ENCODE data around the gene OR14A2.
"Not testable (repeated sequence)": the region's sequence is repeated elsewhere in the genome, so short reads cannot be mapped to it uniquely, and the experiment has no call there.

The OR14A2 gene

DNA sequence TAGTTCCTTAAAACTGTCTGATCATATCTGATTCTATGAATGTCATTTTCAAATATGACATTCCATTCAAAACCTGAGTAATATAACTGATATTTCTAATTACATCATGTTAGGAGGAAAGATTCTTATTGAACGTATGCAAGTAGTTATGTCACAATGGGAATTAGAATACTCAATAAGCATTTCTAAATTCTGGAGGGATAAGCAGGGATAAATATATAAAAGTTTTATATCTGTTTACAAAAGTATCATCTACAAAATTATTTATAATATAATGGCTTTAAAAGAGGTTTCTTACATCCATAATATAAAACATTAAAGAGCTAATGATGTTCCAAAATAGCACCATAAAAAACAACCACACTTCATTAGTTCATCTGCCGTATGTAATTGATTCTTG is at the start of gene OR14A2:
TSS of gene OR14A2 (minus strand) at position 101 of the 400 bp plus-strand sequence.
- DNase-seq (ENCODE audit: low read depth in 2 of 2), result no peak

- no peak for DNase-seq (ENCODE audit: low read depth in 2 of 2)
Observed at GRCh38 chr1:247797518-247797917, 49.6 kb upstream of the OR14A2 start.

- no peak for DNase-seq (ENCODE audit: low read depth in 2 of 2)
Observed at GRCh38 chr1:247769603-247770002, 21.7 kb upstream of the OR14A2 start.

DNA sequence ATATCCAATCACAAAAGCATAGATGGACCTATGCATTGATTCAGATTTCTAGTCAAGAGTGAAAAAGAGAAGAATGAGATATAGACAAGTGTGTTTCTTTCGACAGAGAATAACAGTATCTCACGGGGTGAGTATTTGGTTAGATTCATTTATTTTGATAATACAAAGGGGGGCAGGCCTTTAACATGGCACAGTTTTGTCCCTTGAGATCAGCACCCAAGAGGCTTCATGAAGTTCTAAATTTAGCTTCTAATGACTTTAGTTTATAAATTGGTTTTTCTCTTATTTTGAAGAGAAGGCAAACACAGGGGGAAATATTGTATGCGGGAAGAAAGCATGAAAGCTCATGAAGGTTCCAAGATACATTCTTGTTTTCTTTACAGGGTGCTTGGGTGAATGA is 12.5 kb upstream of the OR14A2 start, which contains the start of gene OR1C1:
TSS of gene OR1C1 (minus strand) at position 101 of the 400 bp plus-strand sequence. CDS start 2,150 bp downstream, outside the sequence.
- DNase-seq (ENCODE audit: low read depth in 2 of 2), result no peak

GRCh38 chr1:247754311-247754710 is 6.4 kb upstream of the OR14A2 start:
- not testable (repeated sequence) for DNase-seq (ENCODE audit: low read depth in 2 of 2)

DNA sequence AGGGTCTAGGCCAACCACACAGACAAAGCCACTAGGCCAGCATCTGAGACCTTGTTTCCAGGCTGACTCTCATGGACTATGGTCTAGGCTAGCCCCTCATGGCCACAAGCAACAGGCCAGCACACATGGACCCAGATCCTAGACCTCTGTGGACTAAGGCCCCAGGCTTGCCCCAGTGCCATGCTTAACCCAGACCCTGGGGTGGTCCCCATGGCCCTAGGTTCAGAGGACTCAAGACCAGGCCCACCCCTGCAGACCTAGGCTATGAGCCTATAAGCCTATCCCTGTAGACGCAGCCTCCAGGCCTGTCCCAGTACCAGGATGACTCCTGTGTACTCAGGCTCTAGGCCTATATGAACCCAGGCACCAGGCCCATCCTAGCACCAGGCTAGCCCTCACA is 1.9 kb upstream of the OR14A2 start:
- no peak for DNase-seq (ENCODE audit: low read depth in 2 of 2)

DNA sequence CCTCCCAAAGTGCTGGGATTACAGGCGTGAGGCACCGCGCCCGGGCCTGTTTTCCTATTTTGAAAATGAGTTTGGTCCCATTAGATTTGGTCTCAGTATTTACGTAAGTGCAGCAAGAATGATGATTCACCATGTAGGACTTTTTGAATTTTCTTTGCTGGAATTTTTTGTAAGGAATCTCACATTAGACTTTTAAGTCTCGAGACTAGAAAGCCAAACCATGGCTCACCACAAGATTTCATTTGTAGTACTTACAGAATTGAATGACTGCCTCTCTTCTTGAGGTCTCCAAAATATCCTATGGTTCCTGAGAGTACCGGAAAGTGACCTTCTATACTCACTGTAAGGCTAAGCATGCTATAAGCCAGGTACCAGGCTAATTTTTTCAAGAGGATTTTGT is 325 bp downstream of the OR14A2 start:
- no peak for DNase-seq (ENCODE audit: low read depth in 2 of 2)

DNA sequence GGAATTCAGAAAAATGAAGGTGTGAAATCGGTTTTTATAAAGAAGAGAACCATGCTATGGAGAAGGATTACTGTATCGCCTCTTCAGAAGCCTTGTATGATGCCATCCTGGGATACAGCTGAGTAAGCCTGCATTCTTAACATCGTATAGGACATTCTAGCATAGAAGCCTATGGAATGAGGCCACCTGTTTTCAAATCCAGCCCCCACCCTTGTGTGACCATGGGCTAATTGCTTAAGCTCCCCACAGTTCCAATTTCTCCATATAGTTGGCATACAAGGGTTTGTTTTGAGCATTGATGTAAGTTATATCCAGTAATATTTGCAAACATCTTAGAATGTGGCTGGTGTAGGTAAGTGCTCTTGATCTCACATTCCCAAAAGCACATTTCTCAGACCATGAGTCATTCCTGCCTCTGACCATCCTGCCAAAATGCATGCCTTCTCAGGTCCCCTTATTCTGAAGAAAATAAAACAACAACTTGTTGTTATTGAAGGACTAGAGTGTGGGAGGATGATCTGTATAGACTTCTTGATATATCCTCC is 1.5 kb downstream of the OR14A2 start:
- no peak for DNase-seq (ENCODE audit: low read depth in 2 of 2)

GRCh38 chr1:247742215-247742760 is 5.7 kb downstream of the OR14A2 start:
- not testable (repeated sequence) for DNase-seq (ENCODE audit: low read depth in 2 of 2)

DNA sequence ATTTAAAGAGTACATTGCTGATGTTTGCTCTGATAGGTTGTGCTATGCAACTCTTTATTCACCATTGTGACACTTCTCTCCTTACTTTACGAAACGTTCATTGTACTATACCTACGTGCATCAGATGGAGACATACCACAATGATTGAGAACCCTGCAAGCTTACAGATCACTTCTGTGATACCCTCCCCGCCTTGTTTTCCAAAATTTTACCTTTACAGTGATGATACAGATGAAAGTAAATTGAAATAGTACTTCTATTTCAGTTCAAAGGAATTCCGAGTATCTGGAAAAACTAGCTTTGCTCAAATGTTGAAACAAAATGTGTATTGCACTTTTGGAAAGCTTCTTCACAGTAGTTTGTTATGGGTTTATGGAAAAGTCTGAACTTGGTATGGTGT is 6.2 kb downstream of the OR14A2 start:
- DNase-seq (ENCODE audit: low read depth in 2 of 2), result no peak

DNA sequence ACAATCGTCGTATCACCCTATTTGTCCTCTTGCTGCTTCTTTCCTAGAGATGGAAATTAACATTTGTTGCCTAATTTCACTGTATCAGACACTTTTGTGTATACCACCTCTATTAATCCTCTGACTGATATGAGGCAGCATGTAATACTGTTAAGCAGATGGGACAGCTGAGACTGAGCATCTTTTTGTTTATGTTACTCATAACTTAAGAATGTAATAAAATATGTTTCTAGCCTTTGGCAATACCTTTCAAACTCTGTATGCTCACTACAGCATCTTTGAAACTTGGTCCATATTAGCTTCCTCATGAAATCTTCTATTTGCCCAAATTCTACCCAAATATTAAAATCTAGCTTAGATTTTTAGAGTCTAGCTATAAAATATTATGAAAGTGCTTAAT is 7.2 kb downstream of the OR14A2 start:
- no peak for DNase-seq (ENCODE audit: low read depth in 2 of 2)

GRCh38 chr1:247738315-247738714 is 9.6 kb downstream of the OR14A2 start, which contains the start of gene OR14K1:
OR14K1 (plus strand) TSS chr1:247738615; CDS start chr1:247738615, 0 bp downstream.
- no peak for DNase-seq (ENCODE audit: low read depth in 2 of 2)

DNA sequence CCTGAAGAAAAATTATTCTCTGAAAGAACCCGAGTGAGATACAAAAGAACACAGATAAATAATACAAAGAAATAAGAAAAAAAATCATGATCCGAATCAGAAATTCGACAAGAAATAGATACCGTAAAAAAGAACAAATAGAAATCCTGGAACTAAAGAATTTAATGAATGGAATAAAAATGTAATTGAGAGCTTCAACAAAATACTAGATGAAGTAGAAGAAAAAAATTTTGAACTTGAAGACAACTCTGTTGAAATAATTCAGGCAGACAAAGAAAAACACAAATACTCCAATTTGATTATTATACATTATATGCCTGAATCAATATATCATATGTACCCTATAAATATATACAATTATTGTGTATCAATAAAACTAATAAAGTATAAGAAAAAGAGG is 26.7 kb downstream of the OR14A2 start:
- DNase-seq (ENCODE audit: low read depth in 2 of 2), result no peak

DNA sequence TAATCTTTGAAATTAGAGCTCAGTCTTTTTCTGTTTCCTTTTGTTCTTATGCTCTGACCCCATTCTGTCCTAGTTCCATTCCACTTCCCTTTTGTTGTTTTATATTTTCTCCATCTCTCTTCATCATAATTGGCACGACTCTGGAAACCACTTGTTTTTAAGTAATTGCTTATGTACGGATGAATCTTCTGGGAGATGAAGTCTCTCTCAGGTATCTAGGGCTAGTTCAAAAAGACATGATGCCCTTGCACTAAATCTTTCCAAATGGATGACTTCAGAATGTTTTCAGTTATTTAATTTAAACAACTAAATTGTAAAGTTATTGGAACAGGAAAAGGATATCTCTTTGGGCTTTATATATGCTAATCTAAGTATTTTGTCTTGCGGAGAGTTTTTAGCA is 31.4 kb downstream of the OR14A2 start, which contains the start of gene OR6F1:
TSS of gene OR6F1 (minus strand) at position 101 of the 400 bp plus-strand sequence. CDS start 3,891 bp downstream, outside the sequence.
- no peak for DNase-seq (ENCODE audit: low read depth in 2 of 2)

DNA sequence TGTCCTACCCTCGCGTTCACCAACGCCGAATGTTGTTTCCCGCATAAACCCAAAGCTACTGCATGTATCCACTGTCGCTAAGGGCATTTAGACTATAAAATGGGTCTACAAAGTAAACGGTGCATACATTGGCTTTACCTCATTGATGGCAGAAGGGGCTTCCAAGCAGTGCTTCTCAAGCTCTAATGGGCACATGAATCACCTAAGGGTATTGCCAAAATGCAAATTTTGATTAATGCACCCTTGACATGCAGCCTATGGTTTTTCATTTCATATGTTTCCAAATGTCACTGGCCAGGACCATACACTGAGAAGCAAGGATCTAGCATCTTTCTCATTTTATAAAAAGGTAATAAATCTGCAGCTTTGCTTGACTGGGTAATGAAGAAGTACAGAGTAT is 34.2 kb downstream of the OR14A2 start:
- DNase-seq (ENCODE audit: low read depth in 2 of 2), result no peak

- DNase-seq (ENCODE audit: low read depth in 2 of 2), result not testable (repeated sequence)
Observed at GRCh38 chr1:247710681-247711080, 37.3 kb downstream of the OR14A2 start.

DNA sequence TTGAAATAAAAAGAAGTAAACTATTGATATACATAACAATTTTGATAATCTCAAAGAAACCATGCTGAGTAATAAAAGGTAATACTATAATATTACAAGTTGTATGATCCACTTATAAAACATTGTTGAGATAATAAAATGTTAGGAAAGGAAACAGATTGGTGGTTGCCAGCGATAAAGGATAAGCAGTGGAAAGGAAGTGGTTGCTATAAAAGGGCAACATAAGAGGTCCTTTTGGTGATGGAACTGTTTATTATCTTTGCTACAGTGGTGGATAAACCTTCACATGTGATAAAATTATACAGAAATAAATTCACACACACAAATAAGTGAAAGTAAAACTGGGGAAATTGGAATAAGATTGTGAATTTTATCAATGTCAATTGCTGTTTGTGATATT is 46.6 kb downstream of the OR14A2 start:
- DNase-seq (ENCODE audit: low read depth in 2 of 2), result no peak

DNA sequence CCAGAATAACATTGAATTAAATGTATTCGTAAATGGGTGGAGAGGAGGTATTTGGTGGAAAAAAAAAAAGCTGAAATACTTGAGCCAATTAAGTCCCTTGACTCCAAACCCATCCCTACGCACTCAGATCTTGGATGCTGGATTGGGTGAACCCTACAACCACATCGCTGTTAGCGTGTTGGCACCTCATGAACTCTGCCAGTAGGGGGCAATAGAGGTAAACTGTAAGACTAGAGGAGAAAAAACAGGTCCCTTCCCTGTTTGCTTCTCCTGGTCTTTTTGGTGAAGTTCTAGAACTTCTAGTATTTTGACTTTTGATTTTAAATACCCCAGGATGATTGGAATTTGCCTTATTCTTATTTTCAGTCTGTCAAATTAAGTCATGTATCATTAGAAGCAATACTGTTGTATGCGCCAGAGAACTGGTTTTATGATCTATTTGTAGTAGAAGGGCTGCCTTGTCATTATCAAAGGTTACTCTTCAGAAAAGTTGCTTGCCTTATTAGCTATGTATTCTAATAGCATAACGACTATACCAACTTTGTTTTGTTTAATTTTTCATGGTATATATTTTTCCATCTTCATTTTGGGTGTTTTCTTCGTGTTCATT is 66.5 kb downstream of the OR14A2 start:
- peak; percentile 7 to 12 for DNase-seq (ENCODE audit: low read depth in 2 of 2)

- DNase-seq (ENCODE audit: low read depth in 2 of 2), result no peak
Observed at GRCh38 chr1:247680171-247680570, 67.8 kb downstream of the OR14A2 start.

- DNase-seq (ENCODE audit: low read depth in 2 of 2), result no peak
Observed at GRCh38 chr1:247679639-247680038, 68.3 kb downstream of the OR14A2 start, which contains the start of gene OR13G1. OR13G1 (minus strand) TSS chr1:247679739; CDS start chr1:247673041, 6,698 bp downstream.

All from stimulated activated CD4-positive, alpha-beta T cell treated with anti-CD3 and anti-CD28 coated beads, Interleukin-4, amount 100 ng/mL, for 48 hours (primary cell).